OCI-LY1 (cell line): Measurements from ENCODE around the gene MAST4.

Experiments used
- H2AFZ ChIP-seq: fragments of 200-600 bp; sonication (generic), shearing (Covaris generic); 2 replicates; pipeline ENCODE4 v1.6.0; 2014; ENCODE audit warnings: antibody characterized with exemption, mild to moderate bottlenecking, low read length
- H3F3A ChIP-seq: fragments of 200-600 bp; sonication (generic), shearing (Covaris generic); 2 replicates; pipeline ENCODE4 v1.6.0; 2014; ENCODE audit warnings: mild to moderate bottlenecking, antibody characterized with exemption, low read length, moderate library complexity; ENCODE audit not compliant: insufficient read depth
- H3K27ac ChIP-seq: fragments of 200-600 bp; sonication (generic); 2 replicates; pipeline ENCODE4 v1.5.1; 2014; ENCODE audit warnings: low read length, mixed run types, mild to moderate bottlenecking, low read depth; ENCODE audit not compliant: poor library complexity, severe bottlenecking
- H3K27me3 ChIP-seq: fragments of 200-600 bp; sonication (generic); 2 replicates; pipeline ENCODE4 v1.6.0; 2014; ENCODE audit warnings: antibody characterized with exemption, mild to moderate bottlenecking, low read length, moderate library complexity; ENCODE audit not compliant: insufficient read depth
- H3K36me3 ChIP-seq: fragments of 200-600 bp; sonication (generic); 2 replicates; pipeline ENCODE4 v1.6.1; 2014; ENCODE audit warnings: mild to moderate bottlenecking, antibody characterized with exemption, low read length, moderate library complexity, mixed read lengths; ENCODE audit not compliant: insufficient read depth
- H3K4me1 ChIP-seq: fragments of 200-600 bp; sonication (generic); 2 replicates; pipeline ENCODE4 v1.5.1; 2014; ENCODE audit warnings: mild to moderate bottlenecking, low read length, moderate library complexity; ENCODE audit not compliant: insufficient read depth, severe bottlenecking
- H3K4me2 ChIP-seq: fragments of 200-600 bp; sonication (generic), shearing (Covaris generic); 2 replicates; pipeline ENCODE4 v1.6.1; 2014; ENCODE audit warnings: low read length
- H3K4me3 ChIP-seq: fragments of 200-600 bp; sonication (generic); 2 replicates; pipeline ENCODE4 v1.5.1; 2014; ENCODE audit warnings: low read length, low read depth, mild to moderate bottlenecking, mixed read lengths; ENCODE audit not compliant: poor library complexity, severe bottlenecking
- H3K79me2 ChIP-seq: fragments of 200-600 bp; shearing (Covaris generic); 2 replicates; pipeline ENCODE4 v1.6.1; 2016; ENCODE audit warnings: mixed run types, low read length, mixed read lengths; ENCODE audit not compliant: insufficient read depth
- H3K9ac ChIP-seq: fragments of 200-600 bp; sonication (generic), shearing (Covaris generic); 2 replicates; pipeline ENCODE4 v1.6.1; 2014; ENCODE audit warnings: mild to moderate bottlenecking, low read length, mixed read lengths
- H3K9me2 ChIP-seq: fragments of 200-600 bp; sonication (generic), shearing (Covaris generic); 2 replicates; pipeline ENCODE4 v1.6.1; 2014; ENCODE audit warnings: low read depth, mild to moderate bottlenecking, low read length, mixed read lengths
- H3K9me3 ChIP-seq: fragments of 200-600 bp; shearing (Covaris generic); 2 replicates; pipeline ENCODE4 v1.6.1; 2014; ENCODE audit warnings: low read length, mixed read lengths
- H4K20me1 ChIP-seq: fragments of 200-600 bp; sonication (generic), shearing (Covaris generic); 2 replicates; pipeline ENCODE4 v1.6.0; 2016; ENCODE audit warnings: mild to moderate bottlenecking, low read length; ENCODE audit not compliant: insufficient read depth
- CTCF ChIP-seq: fragments of 200-600 bp; sonication (generic), shearing (Covaris generic); IDR thresholded peaks from 2 replicates; pipeline ENCODE4 v1.5.1; 2017; ENCODE audit warnings: mild to moderate bottlenecking, antibody characterized with exemption, low read length, moderate library complexity, mixed read lengths
- EZH2 ChIP-seq: fragments of 200-600 bp; sonication (generic), shearing (Covaris generic); IDR thresholded peaks from 2 replicates; pipeline ENCODE4 v1.8.0; 2017; ENCODE audit warnings: borderline replicate concordance, mixed run types, mild to moderate bottlenecking, antibody characterized with exemption, low read length, moderate library complexity, mixed read lengths

MAST4 gene

GRCh38 chr5:67033880-67034651 lies 437.9 kb downstream of the MAST4 start:
- Histone ChIP-seq H3K79me2 (no peaks in the 10 kb centered on the region), H3K9me2 (no peaks in the 10 kb centered on the region), H3K9me3 (no peaks in the 10 kb centered on the region), H3K4me3 (no peak overlapping the region), H2AFZ (no peak overlapping the region), H3F3A (no peaks in the 10 kb centered on the region), H3K4me1 (no peaks in the 10 kb centered on the region), H3K36me3 (no peaks in the 10 kb centered on the region), H3K4me2 (no peak overlapping the region), H4K20me1 (no peaks in the 10 kb centered on the region), H3K27me3 (no peaks in the 10 kb centered on the region), H3K9ac (no peak overlapping the region), H3K27ac (no peak overlapping the region)
- TF ChIP-seq EZH2 (no peak), CTCF (no peak)

GRCh38 chr5:67035098-67035740 lies 439.0 kb downstream of the MAST4 start:
- Histone ChIP-seq H3K27me3 (no peaks in the 10 kb centered on the region), H3K36me3 (no peaks in the 10 kb centered on the region), H2AFZ (no peak overlapping the region), H3K9me2 (no peaks in the 10 kb centered on the region), H3K4me3 (no peak overlapping the region), H3K9ac (no peak overlapping the region), H3K27ac (no peak overlapping the region), H3K79me2 (no peaks in the 10 kb centered on the region), H3F3A (no peaks in the 10 kb centered on the region), H3K9me3 (no peaks in the 10 kb centered on the region), H3K4me2 (no peak overlapping the region), H4K20me1 (no peaks in the 10 kb centered on the region), H3K4me1 (no peaks in the 10 kb centered on the region)
- TF ChIP-seq CTCF (no peak), EZH2 (no peak)

GRCh38 chr5:67037171-67037570 lies 441.0 kb downstream of the MAST4 start:
- H3K79me2 ChIP-seq, result no peaks in the 10 kb centered on the region
- no peak overlapping the region for H3K4me2 ChIP-seq
- no peaks in the 10 kb centered on the region for H3K4me1 ChIP-seq
- H3K9me2 ChIP-seq, result no peaks in the 10 kb centered on the region
- TF ChIP-seq EZH2 (no peak), CTCF (no peak)
- H2AFZ ChIP-seq, result no peak overlapping the region
- H3K36me3 ChIP-seq, result no peaks in the 10 kb centered on the region
- no peaks in the 10 kb centered on the region for H3K27me3 ChIP-seq
- no peaks in the 10 kb centered on the region for H3K9me3 ChIP-seq
- H3K4me3 ChIP-seq, result no peak overlapping the region
- H3K9ac ChIP-seq, result no peak overlapping the region
- no peak overlapping the region for H3K27ac ChIP-seq
- H3F3A ChIP-seq, result no peaks in the 10 kb centered on the region
- H4K20me1 ChIP-seq, result no peaks in the 10 kb centered on the region
